Suppressor macrophage (primary cell): ENCODE results near the gene UTP11.

Source experiments
- DNase-seq, 4 experiments: peaks; one replicate each; pipeline ENCODE4 v3.0.0-alpha.2; 2020 to 2022

UTP11 gene

DNA sequence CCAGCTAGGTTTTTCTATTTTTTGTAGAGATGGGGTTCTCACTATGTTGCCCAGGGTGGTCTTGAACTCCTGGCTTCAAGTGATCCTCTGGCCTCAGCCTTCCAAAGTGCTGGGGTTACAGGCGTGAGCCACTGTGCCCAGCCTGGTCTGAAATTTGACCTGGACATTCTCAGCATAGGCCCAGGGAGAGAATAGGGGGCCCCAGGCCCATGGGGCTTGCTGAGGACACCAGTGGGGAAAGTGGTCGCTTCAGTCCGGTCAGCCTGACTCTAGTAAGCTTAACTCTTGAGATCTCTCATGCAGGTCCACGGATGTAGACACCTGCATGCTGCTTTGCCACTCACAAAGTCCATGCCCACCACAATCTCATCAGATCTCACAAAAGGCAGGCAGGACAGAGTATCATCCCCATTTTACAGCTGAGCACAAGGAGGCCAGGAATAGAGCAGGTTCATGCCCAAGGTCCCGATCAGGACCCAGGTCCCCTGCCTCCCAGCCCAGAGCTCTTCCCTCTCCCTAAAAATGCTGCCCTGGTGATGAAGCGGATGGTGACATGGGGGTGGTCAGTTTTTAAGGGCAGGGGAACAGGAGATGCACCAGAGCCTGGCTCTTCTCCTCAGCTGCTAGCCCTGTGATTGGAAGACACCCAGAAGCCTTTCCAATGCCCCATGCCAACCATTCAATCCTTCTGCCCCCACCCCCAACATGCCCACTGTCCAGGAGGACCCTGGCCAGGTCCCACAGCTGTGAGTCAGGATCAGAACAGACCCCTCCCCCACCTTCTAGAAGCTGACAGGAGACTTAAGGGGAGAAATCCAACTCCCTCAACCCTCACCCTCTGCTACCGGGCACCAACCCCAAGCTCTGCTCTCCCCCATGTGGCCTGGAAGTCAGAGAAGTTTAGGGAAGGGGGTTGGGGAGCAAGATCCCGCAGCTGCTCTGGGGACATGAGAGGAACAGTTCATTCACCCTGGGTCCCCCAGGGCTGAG, 9.0 kb upstream of the UTP11 start:
- DNase-seq, result peak in 3 of 4 experiments; percentile 28 to 51 (median 36)

DNA sequence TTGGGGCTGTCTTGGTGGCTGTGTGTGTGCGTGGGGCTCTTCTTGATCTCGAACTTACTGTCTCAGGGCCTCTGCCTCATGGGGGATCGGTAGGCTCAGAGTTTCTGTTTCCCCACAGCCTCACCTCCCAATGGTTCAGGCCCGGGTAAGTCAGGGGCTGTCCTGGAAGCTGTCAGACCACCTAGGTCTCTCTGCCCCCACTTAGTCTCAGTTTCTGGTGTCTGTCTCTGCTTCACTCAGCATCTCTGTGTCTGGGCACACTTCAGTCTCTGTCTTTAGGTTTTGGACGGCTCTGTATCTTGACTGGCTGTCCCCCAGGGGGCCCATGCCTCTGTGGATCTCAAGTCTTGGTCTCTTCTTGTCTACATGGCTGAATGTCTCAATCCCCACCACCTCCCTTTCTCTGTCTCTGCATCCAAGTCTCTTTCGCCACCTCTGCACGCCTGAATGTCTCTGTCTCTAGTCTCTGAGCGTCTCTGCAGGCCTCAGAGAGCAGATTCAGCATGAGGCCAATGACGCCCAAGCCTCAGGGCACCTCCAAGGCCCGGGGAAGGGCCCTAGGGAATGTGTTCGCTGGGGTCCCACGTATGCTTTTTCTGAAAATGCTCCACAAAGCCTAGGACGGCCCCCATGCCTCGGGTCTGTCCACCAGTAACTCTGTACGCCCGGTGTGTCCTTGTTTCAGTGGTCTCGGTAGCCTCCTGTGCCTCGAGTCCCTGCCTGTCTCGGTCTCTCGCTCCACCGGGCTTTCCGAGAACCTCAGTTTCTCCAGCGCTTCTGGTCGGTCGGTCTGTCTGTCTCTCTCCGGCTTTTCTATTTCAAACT, 8.0 kb upstream of the UTP11 start:
- DNase-seq, result peak in 3 of 4 experiments; percentile 23 to 44 (median 33)

DNA sequence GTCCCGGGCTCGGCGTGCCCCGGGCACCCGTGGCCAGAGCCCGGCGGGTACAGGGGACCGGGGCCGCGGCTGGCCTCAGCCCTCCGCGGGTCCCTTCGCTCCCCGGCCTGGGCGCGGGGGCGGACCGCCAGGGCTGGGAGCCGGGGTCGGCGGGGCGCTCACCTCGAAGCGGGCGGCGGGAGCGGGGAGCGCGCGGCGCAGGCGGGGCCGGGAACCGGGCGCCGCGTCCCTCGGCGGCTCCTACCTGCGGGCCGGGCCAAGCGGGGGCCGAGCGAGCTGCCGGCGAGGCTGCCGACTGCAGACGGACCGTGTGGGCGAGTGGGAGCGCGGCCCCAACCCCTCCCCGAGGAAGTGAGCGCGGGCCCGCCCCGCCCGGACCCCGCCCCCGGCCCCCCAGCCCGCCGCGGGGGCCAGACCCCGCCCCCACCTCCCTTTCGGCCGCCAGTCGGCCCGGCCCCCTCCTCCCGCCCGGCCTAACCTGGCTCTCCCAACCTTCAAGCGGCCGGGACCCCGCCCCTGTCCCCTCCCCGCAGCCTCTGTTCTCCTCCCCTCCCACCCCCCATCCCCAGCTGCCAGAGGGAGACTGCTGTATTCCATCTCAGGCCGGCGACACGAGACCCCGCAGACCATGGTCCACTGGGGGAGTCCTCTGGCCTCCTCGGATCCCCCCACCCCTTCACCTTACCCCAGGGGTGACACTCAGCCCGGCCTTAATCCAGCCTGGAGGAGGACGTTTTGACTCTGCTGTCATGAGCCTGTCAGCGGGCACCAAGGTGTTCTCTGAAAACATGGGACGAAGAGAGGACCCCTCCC, 7.1 kb upstream of the UTP11 start, which contains the start of gene FHL3:
TSS of gene FHL3 (minus strand) at position 320 of the 813 bp plus-strand sequence. CDS start 6,102 bp downstream, outside the sequence.
- DNase-seq, result peak; percentile 34 to 83 (median 70)

DNA sequence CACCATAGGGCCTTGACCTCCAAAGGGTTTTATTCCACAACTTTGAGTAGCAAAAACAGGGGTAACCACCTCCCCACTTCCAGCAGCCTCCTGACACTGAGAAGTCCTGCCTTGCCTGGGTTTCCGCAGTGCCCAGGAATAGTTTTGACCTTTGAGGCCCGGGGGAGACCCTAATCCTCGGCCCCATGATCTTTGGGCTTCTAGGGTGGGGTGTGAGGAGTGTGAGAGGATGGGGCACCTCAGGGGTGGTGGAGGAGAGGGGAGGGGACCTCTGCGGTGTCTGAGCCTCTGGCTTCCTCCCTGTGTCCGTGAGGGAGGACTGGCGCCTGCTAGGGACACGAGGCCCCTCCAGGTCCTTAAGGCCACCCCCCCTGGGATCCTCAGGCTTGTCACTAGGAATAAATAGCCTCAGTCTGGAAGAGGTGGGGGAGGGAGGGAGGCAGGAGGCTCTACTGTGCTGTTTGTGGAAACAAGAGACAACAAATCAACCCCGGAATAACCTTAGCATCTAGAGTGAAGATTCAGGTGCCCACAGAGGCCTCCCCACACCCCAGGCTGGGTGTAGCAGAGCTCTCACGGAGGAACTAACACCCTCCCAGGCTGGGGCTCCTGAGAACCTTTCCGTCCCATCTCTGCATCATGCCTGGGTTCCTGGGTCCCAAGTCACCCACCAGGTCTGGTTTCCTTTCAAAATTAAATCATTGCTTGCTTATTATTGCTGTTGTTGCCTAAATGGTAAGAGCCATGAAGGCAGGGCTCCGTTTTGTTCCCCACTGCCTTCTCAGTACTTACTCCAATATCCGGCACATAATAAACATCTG, 6.3 kb upstream of the UTP11 start:
- no peak for DNase-seq

DNA sequence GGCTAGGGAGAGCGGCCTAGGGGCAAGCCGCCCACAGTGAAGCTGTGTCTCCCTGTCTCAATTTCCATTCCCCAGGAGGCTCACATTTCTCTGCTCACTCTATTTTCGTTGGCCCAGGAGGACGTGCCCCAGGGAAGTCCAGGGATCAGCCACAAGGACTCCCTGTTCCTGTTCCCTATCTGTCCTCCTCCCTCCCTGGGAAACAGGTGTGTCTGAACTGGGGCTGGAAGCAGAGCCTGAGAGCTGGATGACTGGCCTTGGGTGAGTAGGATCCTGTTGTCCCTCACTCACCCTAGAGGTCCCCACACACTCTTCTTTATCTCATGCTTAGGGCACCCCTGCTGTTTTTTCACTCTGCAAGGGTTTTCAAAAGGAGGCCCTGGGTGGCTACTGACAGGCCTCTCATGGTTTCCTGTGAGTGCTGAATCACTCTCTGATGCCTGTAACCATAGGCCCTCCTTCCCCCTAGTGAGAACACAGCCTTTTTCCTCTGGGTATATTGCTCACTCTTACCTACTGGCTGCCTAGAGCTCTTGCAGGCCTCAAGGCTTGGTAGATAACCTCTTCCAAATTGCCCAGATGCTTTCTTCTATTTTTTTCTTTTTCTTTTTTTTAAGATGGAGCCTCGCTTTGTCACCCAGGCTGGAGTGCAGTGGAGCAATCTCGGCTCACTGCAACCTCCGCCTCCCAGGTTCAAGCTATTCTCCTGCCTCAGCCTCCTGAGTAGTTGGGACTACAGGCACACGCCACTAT, 3.3 kb upstream of the UTP11 start:
- DNase-seq, result peak; percentile 34 to 66 (median 53)

DNA sequence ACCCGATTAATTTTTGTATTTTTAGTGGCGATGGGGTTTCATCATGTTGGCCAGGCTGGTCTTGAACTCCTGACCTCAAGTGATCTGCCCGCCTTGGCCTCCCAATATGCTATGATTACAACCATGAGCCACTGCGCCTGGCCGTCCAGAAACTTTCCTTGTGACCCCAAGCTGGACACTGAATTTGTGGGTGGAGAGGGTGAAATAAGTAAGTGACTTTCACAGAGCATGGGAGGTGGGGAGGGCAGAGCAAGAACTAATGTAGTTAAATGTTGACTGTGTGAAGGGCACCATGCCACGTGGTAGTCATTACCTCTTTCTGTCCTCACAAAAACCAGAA, 2.7 kb upstream of the UTP11 start:
- no peak for DNase-seq

DNA sequence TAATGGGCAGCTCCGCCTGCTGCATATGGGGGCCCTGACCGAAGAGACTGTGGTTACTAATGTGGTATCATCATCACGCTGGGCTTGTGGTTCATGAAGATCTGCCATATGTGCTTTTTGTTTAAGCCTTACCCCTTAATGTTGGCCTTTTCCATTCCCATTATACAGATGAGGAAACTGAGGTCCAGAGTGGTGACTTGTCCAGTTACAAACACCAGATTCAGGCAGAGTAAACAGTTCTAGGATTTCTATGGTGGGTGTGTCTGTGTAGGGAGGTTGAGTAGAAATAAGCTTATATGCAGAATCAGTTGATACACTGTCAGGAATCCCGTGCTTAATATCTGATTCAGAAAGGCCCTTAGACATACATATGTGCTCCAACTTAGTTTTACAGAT, 691 bp downstream of the UTP11 start:
- no peak for DNase-seq

DNA sequence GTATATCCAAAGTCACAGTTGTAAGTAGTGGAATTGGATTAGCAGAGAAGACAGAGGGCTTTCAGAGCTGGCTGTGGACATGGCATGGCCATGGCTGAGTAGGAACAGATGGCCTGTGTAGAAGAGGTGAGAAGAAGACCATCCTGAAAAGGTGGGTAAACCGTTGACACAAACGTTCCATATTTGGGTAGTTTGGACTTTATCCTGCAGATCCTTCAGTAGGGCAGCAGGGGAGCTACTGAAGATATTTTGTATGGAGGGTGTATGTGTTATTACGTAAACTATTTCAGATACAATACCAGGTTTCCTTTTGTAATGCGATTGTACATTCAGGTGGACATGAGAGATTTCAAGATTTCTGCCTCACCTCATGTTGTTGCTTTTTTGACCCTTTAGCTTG, 1.6 kb downstream of the UTP11 start:
- DNase-seq, result no peak

DNA sequence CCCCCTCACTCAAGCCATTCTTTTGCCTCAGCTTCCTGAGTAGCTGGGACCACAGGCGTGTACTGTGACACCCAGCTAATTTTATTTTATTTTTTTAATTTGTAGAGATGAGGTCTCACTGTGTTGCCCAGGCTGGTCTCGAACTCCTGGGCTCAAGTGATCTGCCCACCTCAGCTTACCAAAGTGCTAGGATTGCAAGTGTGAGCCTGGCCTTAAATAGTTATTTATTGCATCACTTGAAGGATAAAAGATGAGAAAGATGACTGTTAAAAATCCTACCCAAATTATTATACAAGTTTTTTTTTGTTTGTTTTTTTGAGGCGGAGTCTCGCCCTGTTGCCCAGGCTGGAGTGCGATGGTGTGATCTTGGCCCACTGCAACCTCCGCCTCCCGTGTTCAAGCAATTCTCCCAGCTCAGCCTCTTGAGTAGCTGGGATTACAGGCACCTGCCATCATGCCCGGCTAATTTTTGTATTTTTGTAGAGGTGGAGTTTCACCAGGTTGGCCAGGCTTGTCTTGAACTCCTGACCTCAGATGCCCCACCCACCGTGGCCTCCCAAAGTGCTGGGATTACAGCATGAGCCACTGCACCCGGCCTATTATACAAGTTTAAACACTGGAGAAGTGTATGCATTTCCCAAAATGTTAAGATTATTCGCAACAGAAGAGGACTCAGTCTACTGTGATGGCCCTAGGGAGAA, 2.3 kb downstream of the UTP11 start:
- DNase-seq, result no peak

DNA sequence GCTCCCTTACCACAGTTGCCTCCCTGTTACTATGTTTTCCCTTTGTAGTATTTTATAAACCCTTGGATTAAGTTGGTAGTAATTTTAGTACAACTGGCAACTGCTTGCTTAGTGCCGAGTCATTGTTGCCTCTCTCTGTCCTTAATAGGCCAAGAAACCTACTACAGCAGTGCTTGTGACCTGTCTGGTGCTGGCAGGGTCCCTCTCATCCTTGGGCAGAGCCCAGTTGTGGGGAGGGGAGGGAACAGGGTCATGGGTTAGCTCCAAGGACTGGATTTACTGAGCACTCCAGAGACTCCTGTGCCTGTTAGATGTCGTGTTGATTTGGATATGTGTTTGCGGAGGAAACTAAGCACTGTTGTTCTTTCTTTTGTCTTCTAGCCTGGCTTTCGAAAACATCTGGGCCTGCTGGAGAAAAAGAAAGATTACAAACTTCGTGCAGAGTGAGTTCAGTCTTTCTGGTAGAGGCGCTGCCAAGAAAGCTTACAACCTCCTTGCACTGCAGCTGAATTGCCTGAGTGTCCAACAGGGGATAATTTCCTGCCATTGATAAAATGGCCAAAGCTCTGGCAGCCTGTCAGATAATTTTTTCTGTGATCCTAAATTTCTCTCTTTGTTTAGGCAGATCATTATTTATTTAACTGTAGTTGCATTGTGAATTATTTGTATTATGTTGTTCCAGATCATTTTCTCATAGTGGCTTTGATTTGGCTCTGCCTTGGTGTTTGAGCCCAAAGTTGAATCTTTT, 3.6 kb downstream of the UTP11 start:
- DNase-seq, result no peak

DNA sequence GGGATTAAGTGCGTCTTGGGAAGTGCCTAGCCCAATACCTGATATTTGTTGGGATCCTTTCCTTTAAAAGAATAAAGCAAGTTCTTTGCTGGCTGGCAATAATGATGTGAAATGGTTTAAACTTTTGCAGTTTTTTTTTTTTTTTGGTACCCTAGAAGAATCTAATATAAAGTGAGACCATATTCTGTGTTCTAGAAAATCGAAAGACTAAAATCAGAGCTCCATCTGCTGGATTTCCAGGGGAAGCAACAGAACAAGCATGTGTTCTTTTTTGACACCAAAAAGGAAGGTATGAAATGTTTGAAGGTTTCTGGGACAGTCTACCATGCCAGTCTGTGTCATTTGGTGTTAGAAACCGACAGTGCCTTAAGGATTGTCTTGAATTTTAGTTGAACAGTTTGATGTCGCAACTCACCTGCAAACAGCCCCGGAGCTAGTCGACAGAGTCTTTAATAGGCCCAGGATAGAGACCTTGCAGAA, 6.4 kb downstream of the UTP11 start:
- DNase-seq, result peak in 3 of 4 experiments; percentile 35 to 63 (median 60)

DNA sequence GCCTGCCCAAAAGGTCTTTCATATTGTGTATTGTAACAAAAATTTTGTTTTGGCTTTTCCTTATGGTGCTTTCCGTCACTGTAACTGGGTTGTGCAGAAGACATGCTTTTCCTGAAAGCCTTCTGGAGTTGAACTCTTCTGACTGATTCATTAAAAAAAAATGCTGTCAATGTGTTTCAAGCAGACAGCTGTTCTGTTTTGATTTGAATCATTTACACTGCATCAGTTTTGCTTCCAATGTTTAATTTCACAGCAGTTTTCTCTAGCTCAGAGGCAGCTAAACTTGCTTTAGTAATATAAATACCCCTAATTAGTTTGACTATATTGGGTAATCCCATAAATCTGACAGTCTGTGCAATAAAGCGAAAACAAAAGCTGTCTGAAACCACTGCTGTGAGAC, 7.9 kb downstream of the UTP11 start:
- no peak for DNase-seq

DNA sequence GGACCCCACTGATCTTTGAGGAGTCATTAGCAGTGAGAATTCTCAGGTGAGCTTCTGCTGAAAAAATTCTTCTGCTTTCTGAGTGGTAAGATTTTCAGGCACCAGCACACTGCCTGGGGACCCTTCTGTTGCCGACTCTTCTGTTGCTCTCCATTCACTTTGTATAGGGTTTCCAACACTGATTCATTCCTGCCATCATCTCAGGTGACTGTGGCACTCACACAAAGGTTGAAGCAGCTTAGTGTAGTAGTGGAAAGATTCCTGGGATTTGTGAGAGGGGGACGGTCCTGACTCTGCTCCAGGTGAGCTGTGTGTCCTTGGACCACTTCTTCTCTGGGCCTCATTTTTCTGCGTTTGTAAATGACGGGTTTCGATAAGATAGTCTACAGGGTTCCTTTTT, 9.4 kb downstream of the UTP11 start:
- no peak for DNase-seq

DNA sequence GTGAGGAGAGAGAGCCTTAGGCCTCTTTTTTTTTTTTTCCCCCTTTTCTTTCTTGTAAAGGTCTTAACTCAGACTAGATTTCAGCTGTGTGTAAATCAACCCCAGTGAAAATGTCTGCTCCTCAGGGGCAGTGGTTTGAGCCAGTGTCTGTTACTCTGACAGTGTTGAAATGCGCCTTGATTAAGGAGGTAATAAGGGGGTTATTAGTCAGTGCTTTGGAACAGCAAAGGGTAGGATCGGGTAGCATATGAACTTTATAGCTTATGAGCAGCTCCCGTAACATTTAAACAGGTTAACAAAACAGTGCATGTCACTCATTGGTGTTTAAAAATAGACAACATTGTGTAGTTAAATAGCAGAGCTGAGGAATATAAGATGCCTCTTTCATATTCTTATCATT, 10.3 kb downstream of the UTP11 start:
- DNase-seq, result no peak

DNA sequence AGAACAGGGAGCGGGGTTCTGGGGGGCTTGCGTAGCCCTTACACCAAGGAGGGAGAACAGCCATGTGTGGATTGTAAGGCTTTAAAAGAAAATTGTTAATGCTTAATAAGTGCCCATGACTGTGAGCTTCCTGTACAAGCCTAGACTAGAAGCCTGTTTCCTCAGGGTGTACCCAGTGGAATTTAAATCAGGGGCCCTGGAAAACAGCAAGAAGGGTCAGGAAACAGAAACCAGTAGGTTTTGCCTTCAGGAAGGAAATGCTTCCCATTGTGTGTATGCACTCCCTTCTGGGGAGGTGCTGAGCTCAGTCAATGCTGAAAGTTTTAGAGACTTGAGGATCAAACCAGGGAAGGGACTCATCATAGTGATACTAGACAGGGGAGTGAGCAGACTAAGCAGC, 12.7 kb downstream of the UTP11 start:
- no peak for DNase-seq

DNA sequence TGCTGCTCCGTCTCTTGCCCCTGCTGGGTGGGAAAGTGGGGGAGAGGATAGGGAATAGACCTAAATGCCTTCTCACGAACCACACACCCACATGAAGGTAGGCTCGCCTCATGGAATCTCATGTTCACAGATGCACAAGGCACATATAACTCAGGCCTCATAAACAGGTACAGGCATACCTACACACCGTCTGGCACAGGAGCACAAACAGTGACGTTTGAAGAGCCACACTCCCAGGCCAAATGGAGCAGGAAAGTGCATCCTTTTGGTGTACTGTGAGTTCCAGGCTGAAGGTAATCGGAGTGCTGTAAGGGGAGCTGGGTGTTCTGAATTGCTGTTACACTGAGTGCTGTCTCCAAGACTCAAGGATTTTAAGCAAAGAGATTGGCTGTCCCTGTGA, 13.1 kb downstream of the UTP11 start:
- DNase-seq, result no peak

DNA sequence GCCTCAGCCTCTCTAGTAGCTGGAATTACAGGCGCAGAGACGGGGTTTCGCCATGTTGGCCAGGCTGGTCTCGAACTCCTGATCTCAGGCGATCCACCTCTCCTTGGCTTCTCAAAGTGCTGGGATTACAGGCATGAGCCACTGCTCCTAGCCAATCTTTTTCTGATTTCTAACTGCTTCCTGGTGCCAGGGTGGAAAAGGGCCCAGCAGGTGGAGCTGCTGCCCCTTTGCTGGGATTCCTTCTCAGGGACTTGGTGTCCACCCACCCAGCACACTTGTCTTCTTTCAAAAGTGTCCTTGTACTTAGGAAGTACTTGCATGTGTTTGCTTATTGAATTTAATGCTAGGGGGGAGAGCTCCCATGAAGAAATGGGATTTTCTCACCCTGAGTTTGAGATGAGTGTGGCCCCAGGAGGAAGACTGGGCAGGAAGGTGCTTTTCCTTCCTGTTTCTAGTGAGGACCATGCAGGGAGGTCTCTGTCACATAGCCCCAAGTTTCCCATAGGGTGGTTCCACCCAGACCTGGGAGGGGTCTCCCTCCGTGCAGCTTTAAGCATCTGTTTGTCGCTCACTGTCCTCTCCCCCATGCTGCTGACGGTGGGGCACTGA, 14.2 kb downstream of the UTP11 start:
- peak; percentile 63 to 80 (median 72) for DNase-seq

DNA sequence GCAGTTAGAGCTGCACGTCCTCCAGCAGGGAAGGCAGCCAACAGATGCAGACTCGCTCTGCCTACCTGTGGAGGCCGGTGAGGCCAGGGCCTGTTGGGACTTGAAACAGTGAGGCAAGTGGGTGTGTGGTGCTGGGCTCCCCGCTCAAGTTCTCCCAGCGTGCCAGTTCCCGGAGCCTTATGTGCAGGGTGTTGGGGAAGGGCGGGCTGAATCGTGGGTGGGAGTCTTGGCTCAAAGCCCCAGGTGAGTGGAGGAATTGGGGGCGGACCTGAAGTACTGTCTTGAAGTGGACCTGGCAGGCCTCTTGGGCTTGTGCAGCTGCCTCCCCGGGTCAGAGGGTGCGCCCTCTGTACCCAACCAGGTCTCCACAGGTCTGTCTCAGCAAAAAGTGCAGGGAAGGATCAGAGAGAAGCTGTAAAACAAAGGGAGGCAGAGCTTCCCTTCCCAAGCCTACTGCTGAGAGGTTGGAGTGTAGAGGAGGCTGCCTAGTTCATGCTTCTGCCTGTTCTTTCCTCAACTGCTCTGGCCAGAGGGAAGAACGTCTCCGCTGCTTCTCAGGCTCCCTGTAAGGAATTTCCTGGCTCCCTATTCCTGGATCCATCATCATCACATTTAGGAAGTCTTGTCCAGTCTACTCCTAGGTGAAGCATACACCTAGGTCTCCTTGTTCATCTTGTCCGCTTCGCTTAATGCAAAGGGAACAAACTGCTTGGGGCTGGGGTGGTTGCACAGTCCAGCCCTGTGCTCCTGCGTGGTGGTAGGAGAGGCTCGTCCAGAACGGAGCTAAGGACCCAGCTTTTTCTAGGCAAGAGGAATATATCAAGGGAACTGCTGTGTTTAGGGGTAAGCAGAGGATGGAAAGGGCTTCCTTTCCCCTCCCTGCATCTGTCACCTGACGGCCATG, 14.9 kb downstream of the UTP11 start:
- no peak for DNase-seq
